Measurements from ENCODE around the gene MATN1.

Gene MATN1

GRCh38 chr1:30727824-30728223 is 4.4 kb upstream of the MATN1 start:
- DNase-seq, result peak in 1 of 2 experiments; percentile 56
- TF ChIP-seq POLR2A (IDR thresholded peaks at IDR 0.05; ENCODE audit: low read length) (no peak), GATA1 (IDR thresholded peaks at IDR 0.05; ENCODE audit: low read depth, low read length) (no peak)

GRCh38 chr1:30726773-30727684 is 3.6 kb upstream of the MATN1 start:
- peak; percentile 16 for TF ChIP-seq POLR2A (IDR thresholded peaks at IDR 0.05; ENCODE audit: low read length)
- no peak for TF ChIP-seq GATA1 (IDR thresholded peaks at IDR 0.05; ENCODE audit: low read depth, low read length)

GRCh38 chr1:30726236-30726635 is 2.9 kb upstream of the MATN1 start:
- TF ChIP-seq GATA1 (IDR thresholded peaks at IDR 0.05; ENCODE audit: low read depth, low read length), result no peak
- TF ChIP-seq POLR2A (IDR thresholded peaks at IDR 0.05; ENCODE audit: low read length), result no peak
- DNase-seq, result no peak

More at GRCh38 chr1:30726773-30727684, 3.6 kb upstream of the MATN1 start:
- DNase-seq, result no peak

- no peak for DNase-seq
- TF ChIP-seq GATA1 (IDR thresholded peaks at IDR 0.05; ENCODE audit: low read depth, low read length), result no peak
- TF ChIP-seq POLR2A (IDR thresholded peaks at IDR 0.05; ENCODE audit: low read length), result no peak
Measured at GRCh38 chr1:30725450-30726095, 2.2 kb upstream of the MATN1 start.

- TF ChIP-seq GATA1 (IDR thresholded peaks at IDR 0.05; ENCODE audit: low read depth, low read length), result no peak
- no peak for TF ChIP-seq POLR2A (IDR thresholded peaks at IDR 0.05; ENCODE audit: low read length)
- no peak for DNase-seq
Measured at GRCh38 chr1:30724655-30725421, 1.5 kb upstream of the MATN1 start.

GRCh38 chr1:30724175-30724574 is 790 bp upstream of the MATN1 start:
- TF ChIP-seq POLR2A (IDR thresholded peaks at IDR 0.05; ENCODE audit: low read length), result no peak
- no peak for TF ChIP-seq GATA1 (IDR thresholded peaks at IDR 0.05; ENCODE audit: low read depth, low read length)
- peak in 1 of 2 experiments; percentile 41 for DNase-seq

GRCh38 chr1:30721812-30722537 is 1.4 kb downstream of the MATN1 start:
- TF ChIP-seq POLR2A (IDR thresholded peaks at IDR 0.05; ENCODE audit: low read length) (no peak), GATA1 (IDR thresholded peaks at IDR 0.05; ENCODE audit: low read depth, low read length) (no peak)
- peak in 1 of 2 experiments; percentile 22 for DNase-seq

- DNase-seq, result no peak
- TF ChIP-seq POLR2A (IDR thresholded peaks at IDR 0.05; ENCODE audit: low read length) (no peak), GATA1 (IDR thresholded peaks at IDR 0.05; ENCODE audit: low read depth, low read length) (no peak)
Measured at GRCh38 chr1:30721341-30721793, 2.0 kb downstream of the MATN1 start.

GRCh38 chr1:30720271-30721223 is 2.8 kb downstream of the MATN1 start:
- DNase-seq, result peak in 1 of 2 experiments; percentile 21
- TF ChIP-seq GATA1 (IDR thresholded peaks at IDR 0.05; ENCODE audit: low read depth, low read length), result no peak
- TF ChIP-seq POLR2A (IDR thresholded peaks at IDR 0.05; ENCODE audit: low read length), result no peak

GRCh38 chr1:30719406-30720270 is 3.7 kb downstream of the MATN1 start:
- TF ChIP-seq GATA1 (IDR thresholded peaks at IDR 0.05; ENCODE audit: low read depth, low read length) (no peak), POLR2A (IDR thresholded peaks at IDR 0.05; ENCODE audit: low read length) (no peak)
- no peak for DNase-seq

- DNase-seq, result peak; percentile 90 to 99
- peak; percentile 80 for TF ChIP-seq POLR2A (IDR thresholded peaks at IDR 0.05; ENCODE audit: low read length)
- TF ChIP-seq GATA1 (IDR thresholded peaks at IDR 0.05; ENCODE audit: low read depth, low read length), result no peak
Measured at GRCh38 chr1:30718636-30719405, 4.6 kb downstream of the MATN1 start.
